Femur (tissue), 1 donor: ENCODE measurements around the gene WDR53.
"Not testable (repeated sequence)": the region's sequence is repeated elsewhere in the genome, so short reads cannot be mapped to it uniquely, and the experiment has no call there.

Experiments used
- DNase-seq: peaks from one replicate; pipeline ENCODE4 v3.0.0-alpha.2; 2017

The WDR53 gene

GRCh38 chr3:196568246-196569002 is at the start of gene WDR53, which contains the start of gene FBXO45:
Gene WDR53, minus strand, starts transcription at chr3:196568554. Its CDS starts 7,079 bp downstream, at chr3:196561475.
Gene FBXO45, plus strand, starts transcription at chr3:196568660. Its CDS starts 325 bp downstream, at chr3:196568985.
- DNase-seq: peak; percentile 97

- DNase-seq: no peak
These were observed 48.9 kb upstream of the WDR53 start for GRCh38 chr3:196617256-196617655.

- DNase-seq: not testable (repeated sequence)
These were observed 46.9 kb upstream of the WDR53 start for GRCh38 chr3:196615234-196615633.

- DNase-seq: no peak
These were observed 43.6 kb upstream of the WDR53 start for GRCh38 chr3:196611761-196612483.

GRCh38 chr3:196609805-196610515 is 41.6 kb upstream of the WDR53 start:
- DNase-seq: no peak

GRCh38 chr3:196609343-196609775 is 41.0 kb upstream of the WDR53 start:
- DNase-seq: peak; percentile 91

GRCh38 chr3:196608693-196609092 is 40.3 kb upstream of the WDR53 start:
- DNase-seq: no peak

- DNase-seq: no peak
These were observed 36.2 kb upstream of the WDR53 start for GRCh38 chr3:196604548-196604947.

GRCh38 chr3:196603683-196604082 is 35.3 kb upstream of the WDR53 start:
- no peak for DNase-seq

GRCh38 chr3:196602673-196603072 is 34.3 kb upstream of the WDR53 start:
- DNase-seq: no peak

GRCh38 chr3:196600359-196600758 is 32.0 kb upstream of the WDR53 start:
- no peak for DNase-seq

GRCh38 chr3:196599734-196600128 is 31.4 kb upstream of the WDR53 start:
- DNase-seq: no peak

GRCh38 chr3:196597971-196598733 is 29.8 kb upstream of the WDR53 start:
- not testable (repeated sequence) for DNase-seq

GRCh38 chr3:196596355-196596754 is 28.0 kb upstream of the WDR53 start:
- no peak for DNase-seq

GRCh38 chr3:196590279-196590678 is 21.9 kb upstream of the WDR53 start:
- no peak for DNase-seq

GRCh38 chr3:196585044-196585757 is 16.8 kb upstream of the WDR53 start:
- no peak for DNase-seq

- DNase-seq: no peak
These were observed 4.0 kb upstream of the WDR53 start for GRCh38 chr3:196572389-196572788.

- not testable (repeated sequence) for DNase-seq
These were observed 2.0 kb upstream of the WDR53 start for GRCh38 chr3:196570332-196570731.

- peak; percentile 47 for DNase-seq
These were observed 706 bp upstream of the WDR53 start for GRCh38 chr3:196569003-196569516.

- no peak for DNase-seq
These were observed 4.6 kb downstream of the WDR53 start for GRCh38 chr3:196563721-196564225.

GRCh38 chr3:196559826-196560225 is 8.5 kb downstream of the WDR53 start:
- DNase-seq: no peak
